HFFc6 (cell line): ENCODE data around the gene WFDC5. TPM values are rescaled to one million over a fixed set of nuclear protein-coding genes. Genes with fewer than 3 reads are reported as not detected.
"Not testable (repeated sequence)": the region's sequence is repeated elsewhere in the genome, so short reads cannot be mapped to it uniquely, and the experiment has no call there.

Experiments
- DNase-seq: peaks from one replicate; pipeline ENCODE4 v3.0.0-alpha.2; 2018
- H3K27ac Mint-ChIP-seq: 2 replicates; pipeline ENCODE4 v1.8.0; 2020; ENCODE audit warnings: mild to moderate bottlenecking, mixed read lengths
- H3K27me3 Mint-ChIP-seq: 2 replicates; pipeline ENCODE4 v1.8.0; 2021; ENCODE audit warnings: mild to moderate bottlenecking, moderate library complexity, mixed read lengths; ENCODE audit not compliant: insufficient read depth
- H3K36me3 Mint-ChIP-seq: 2 replicates; pipeline ENCODE4 v1.8.0; 2021; ENCODE audit warnings: low read depth, mixed read lengths
- H3K4me1 Mint-ChIP-seq: 2 replicates; pipeline ENCODE4 v1.8.0; 2020; ENCODE audit warnings: low read depth, mixed read lengths
- H3K4me3 Mint-ChIP-seq: 2 replicates; pipeline ENCODE4 v1.8.0; 2020; ENCODE audit warnings: mild to moderate bottlenecking, moderate library complexity, mixed read lengths
- H3K9me3 Mint-ChIP-seq: 2 replicates; pipeline ENCODE4 v1.8.0; 2020; ENCODE audit warnings: mild to moderate bottlenecking, mixed read lengths
- CTCF ChIP-seq: fragments of 200-600 bp; sonication (generic); IDR thresholded peaks from 2 replicates; pipeline ENCODE4 v1.5.0; 2021; ENCODE audit warnings: antibody characterized with exemption, mild to moderate bottlenecking
- total RNA-seq, 6 experiments: library from RNA; stranded (reverse); fragmentation: NEBNext Ultra II Directional; extraction: Animal tissue kit (Norgen Biotek cat#: 25700); gene quantifications; 2 replicates in 1 of 6; 3 replicates in 5 of 6; pipeline ENCODE4 v1.2.3, GENCODE V29; 2021

The WFDC5 gene
- total RNA-seq, 6 experiments from 2014 or later: not detected

GRCh38 chr20:45066372-45066771 is 48.6 kb downstream of the WFDC5 start:
- DNase-seq: no peak
- TF ChIP-seq CTCF: no peak
- Mint-ChIP-seq H3K27me3 (peaks cover 3% of the 10 kb centered on the region; the same call in 1 of the 2 replicates), H3K4me1 (peaks cover 85% of the 10 kb centered on the region), H3K36me3 (peaks cover 50% of the 10 kb centered on the region), H3K27ac (no peak overlapping the region; the same call in 1 of the 2 replicates), H3K4me3 (no peak overlapping the region), H3K9me3 (peaks cover 7% of the 10 kb centered on the region)

- TF ChIP-seq CTCF: no peak
- no peak overlapping the region; the same call in 1 of the 2 replicates for H3K4me3 Mint-ChIP-seq
- H3K27ac Mint-ChIP-seq: peak overlapping the region; percentile 41
- peaks cover 37% of the 10 kb centered on the region for H3K36me3 Mint-ChIP-seq
- H3K27me3 Mint-ChIP-seq: no peaks in the 10 kb centered on the region
- no peak for DNase-seq
- no peaks in the 10 kb centered on the region; the same call in 1 of the 2 replicates for H3K9me3 Mint-ChIP-seq
- peaks cover 89% of the 10 kb centered on the region for H3K4me1 Mint-ChIP-seq
These were observed 50.2 kb downstream of the WFDC5 start for GRCh38 chr20:45064812-45065211.

- not testable (repeated sequence) for H3K4me3 Mint-ChIP-seq, H3K27me3 Mint-ChIP-seq, H3K9me3 Mint-ChIP-seq, DNase-seq
- H3K4me1 Mint-ChIP-seq: peaks cover 89% of the 10 kb centered on the region
- H3K36me3 Mint-ChIP-seq: peaks cover 30% of the 10 kb centered on the region
- peak overlapping the region; percentile 27; the same call in 1 of the 2 replicates for H3K27ac Mint-ChIP-seq
These were observed 51.9 kb downstream of the WFDC5 start for GRCh38 chr20:45063107-45063506.

DNA sequence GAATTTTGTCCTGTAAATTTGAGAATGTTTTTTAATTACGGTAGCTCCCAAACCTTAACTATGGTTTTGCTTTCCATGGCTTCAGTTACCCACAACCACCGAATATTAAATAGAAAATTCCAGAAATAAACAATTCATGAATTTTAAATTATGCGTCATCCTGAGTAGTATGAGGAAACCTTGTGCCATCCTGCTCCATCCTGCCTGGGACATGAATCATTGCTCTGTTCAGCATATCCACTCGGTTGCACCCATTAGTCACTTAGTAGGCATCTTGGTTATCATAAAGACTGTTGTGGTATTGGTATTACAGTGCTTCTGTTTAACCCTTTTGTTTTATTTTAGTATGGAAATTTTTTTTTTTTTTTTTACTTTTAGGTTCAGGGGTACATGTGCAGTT is 53.7 kb downstream of the WFDC5 start:
- Mint-ChIP-seq H3K27me3 (no peaks in the 10 kb centered on the region), H3K36me3 (peaks cover 30% of the 10 kb centered on the region), H3K4me1 (peaks cover 75% of the 10 kb centered on the region), H3K27ac (peak overlapping the region; percentile 83), H3K4me3 (peak overlapping the region; percentile 42), H3K9me3 (no peaks in the 10 kb centered on the region)
- no peak for TF ChIP-seq CTCF
- DNase-seq: peak; percentile 92

DNA sequence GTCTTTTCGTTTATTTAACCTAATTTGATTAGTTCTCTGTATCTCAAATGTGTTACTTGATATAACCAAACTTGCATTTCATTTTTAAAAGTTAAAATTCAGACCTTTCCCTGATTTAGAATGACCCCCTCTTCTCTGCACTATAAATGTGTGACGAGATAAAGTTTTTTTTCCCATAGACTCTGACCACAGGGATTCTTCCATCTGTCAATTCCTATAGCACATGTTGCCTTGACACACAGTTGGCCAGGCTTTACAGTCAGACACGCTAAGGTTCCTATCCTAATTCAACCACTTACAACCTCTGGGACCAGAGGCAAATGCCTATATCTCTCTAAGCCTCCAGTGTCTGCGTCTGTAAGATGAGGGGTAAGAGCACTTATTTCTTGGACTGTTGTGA is 54.7 kb downstream of the WFDC5 start:
- no peak for DNase-seq
- Mint-ChIP-seq H3K9me3 (no peaks in the 10 kb centered on the region), H3K36me3 (peaks cover 30% of the 10 kb centered on the region), H3K4me3 (no peak overlapping the region), H3K27me3 (no peaks in the 10 kb centered on the region), H3K27ac (peak overlapping the region; percentile 83), H3K4me1 (peaks cover 71% of the 10 kb centered on the region)
- no peak for TF ChIP-seq CTCF

Other genes starting within 250 kb of the WFDC5 start
- gene YWHAB, start 229.5 kb downstream of the WFDC5 start, total RNA-seq: 100 to 1,000 TPM; 284 to 315 (median 301) TPM
- gene PABPC1L, start 205.1 kb downstream of the WFDC5 start, total RNA-seq: 10 to 100 TPM; 14.4 to 22.4 (median 16.6) TPM
- 10 to 100 TPM; 88.5 to 96.5 (median 93.0) TPM for gene TOMM34, start 154.8 kb downstream of the WFDC5 start, total RNA-seq
- 10 to 100 TPM; 34.3 to 46.6 (median 36.6) TPM for gene STK4, start 148.7 kb downstream of the WFDC5 start, total RNA-seq
- under 1 TPM; 0.46 to 0.95 (median 0.73) TPM for gene KCNS1, start 14.0 kb downstream of the WFDC5 start, total RNA-seq
- gene WFDC12, start 9.3 kb upstream of the WFDC5 start, total RNA-seq: not detected
- not detected for gene PI3, start 59.7 kb upstream of the WFDC5 start, total RNA-seq
- gene SEMG1, start 91.9 kb upstream of the WFDC5 start, total RNA-seq: not detected
- gene SEMG2, start 106.2 kb upstream of the WFDC5 start, total RNA-seq: not detected
- gene SLPI, start 139.4 kb upstream of the WFDC5 start, total RNA-seq: under 1 TPM in 2 of 6 experiments, not detected in 4; 0.33 to 0.66 TPM
- gene RBPJL, start 191.7 kb upstream of the WFDC5 start, total RNA-seq: not detected
- not detected for gene MATN4, start 193.1 kb upstream of the WFDC5 start, total RNA-seq
- 100 to 1,000 TPM; 122 to 146 (median 135) TPM for gene SDC4, start 233.2 kb upstream of the WFDC5 start, total RNA-seq
- 10 to 100 TPM; 22.9 to 34.1 (median 27.6) TPM for gene SYS1, start 248.0 kb upstream of the WFDC5 start, total RNA-seq